GM12878 (cell line): ENCODE measurements around the gene CCDC182. TPM values are rescaled to one million over a fixed set of nuclear protein-coding genes. Genes with fewer than 3 reads are reported as not detected.

Experiments
- ATAC-seq: fragments of 200-7000 bp; cut with Tn5 transposase; 3 replicates; pipeline ENCODE4 v1.9.1; 2020; ENCODE audit warnings: mild to moderate bottlenecking, moderate library complexity
- BruUV-seq: library from RNA; stranded (reverse); fragments of 400-500 nt; replicated peaks from 2 replicates; lab custom pipeline; 2021; lab: Mats Ljungman, UMichigan
- CTCF ChIA-PET: fragments of 300-600 bp; sonication (Branson Sonifier 250); formaldehyde crosslinking; extraction: SDS; loops from one replicate; lab custom pipeline; 2021; ENCODE audit warnings: inconsistent platforms; lab: Yijun Ruan, JAX
- POLR2A ChIA-PET: fragments of 350-600 bp; formaldehyde crosslinking; extraction: SDS; loops from one replicate; lab custom pipeline; 2021; ENCODE audit warnings: inconsistent platforms; lab: Charles Lee
- RAD21 ChIA-PET: fragments of 300-600 bp; sonication (Branson Sonifier 250); formaldehyde crosslinking; loops from one replicate; lab custom pipeline; 2023; ENCODE audit warnings: antibody characterized with exemption; ENCODE audit not compliant: unreplicated experiment; lab: Charles Lee
- SMC1A ChIA-PET: fragments of 300-600 bp; sonication (Branson Sonifier 250); formaldehyde crosslinking; loops from one replicate; lab custom pipeline; 2023; ENCODE audit not compliant: unreplicated experiment, uncharacterized antibody; lab: Charles Lee
- DNase-seq: peaks from one replicate; pipeline ENCODE4 v3.0.0-alpha.2; 2011; ENCODE audit warnings: low read depth, low spot score
- FAIRE-seq: peaks from 3 replicates; lab custom pipeline; 2011; peaks lifted over from hg19 to GRCh38; lab: Jason Lieb, UNC
- H2AFZ ChIP-seq: 2 replicates; pipeline ENCODE4 v1.6.0; 2011; ENCODE audit warnings: low read depth, low read length, control low read depth; ENCODE audit not compliant: control insufficient read depth
- H3K27ac ChIP-seq: 2 replicates; pipeline ENCODE4 v1.5.1; 2011; ENCODE audit warnings: control low read depth; ENCODE audit not compliant: control insufficient read depth, insufficient read depth
- H3K27me3 ChIP-seq, 2 experiments: replicated peaks in 1 of 2; 2 replicates each; pipeline versions ENCODE4 v1.6.0 to v1.6.1; 2011; ENCODE audit warnings: low read length in 1 of 2; ENCODE audit not compliant: control insufficient read depth in 2 of 2, insufficient read depth in 2 of 2
- H3K36me3 ChIP-seq, 2 experiments: 2 replicates each; pipeline ENCODE4 v1.5.1; 2011; ENCODE audit warnings: low read length in 1 of 2; ENCODE audit not compliant: control insufficient read depth in 2 of 2, insufficient read depth in 2 of 2
- H3K4me1 ChIP-seq: 2 replicates; pipeline ENCODE4 v1.6.1; 2011; ENCODE audit warnings: mild to moderate bottlenecking, low read length, moderate library complexity, mixed read lengths; ENCODE audit not compliant: control insufficient read depth, insufficient read depth
- H3K4me2 ChIP-seq: 2 replicates; pipeline ENCODE4 v1.6.0; 2011; ENCODE audit warnings: control low read depth; ENCODE audit not compliant: control insufficient read depth, insufficient read depth
- H3K4me3 ChIP-seq: fragments of 200-600 bp; sonication (generic); 2 replicates; pipeline ENCODE4 v1.5.1; 2016
- H3K79me2 ChIP-seq: 2 replicates; pipeline ENCODE4 v1.6.0; 2011; ENCODE audit warnings: low read length; ENCODE audit not compliant: control insufficient read depth, insufficient read depth
- H3K9ac ChIP-seq: 2 replicates; pipeline ENCODE4 v1.8.0; 2011; ENCODE audit warnings: low read length, control low read depth, mixed read lengths; ENCODE audit not compliant: control insufficient read depth, insufficient read depth
- H3K9me3 ChIP-seq: replicated peaks from 3 replicates; pipeline ENCODE4 v1.5.1; 2011; ENCODE audit warnings: mild to moderate bottlenecking, low read length; ENCODE audit not compliant: control insufficient read depth, insufficient read depth
- H4K20me1 ChIP-seq: 2 replicates; pipeline ENCODE4 v1.6.0; 2011; ENCODE audit not compliant: control insufficient read depth, insufficient read depth
- POLR2AphosphoS2 ChIP-seq: IDR thresholded peaks from 2 replicates; pipeline ENCODE4 v1.6.1; 2011; ENCODE audit warnings: low read depth, mild to moderate bottlenecking, low read length, improper control_type of control experiment, moderate library complexity
- YY1 ChIP-seq: IDR thresholded peaks from 2 replicates; pipeline ENCODE4 v1.6.1; 2011; ENCODE audit warnings: low read depth, mild to moderate bottlenecking, low read length
- WGBS: methylation state at CpG from one replicate; pipeline ENCODE4 v1.1.6; 2016; ENCODE audit warnings: low lambda C conversion rate; ENCODE audit not compliant: insufficient replicate concordance, insufficient coverage; ENCODE audit errors: missing lambda C conversion rate; 5-methylcytosine and 5-hydroxymethylcytosine counted together
- in situ Hi-C: fragments of 300-500 bp; cut with MboI; formaldehyde crosslinking; loops from 9 replicates; pipeline ENCODE4 v1.14.3; 2018; ENCODE audit warnings: mixed read lengths
- intact Hi-C: fragments of 100-400 bp; cut with micrococcal nuclease; formaldehyde crosslinking; loops from one replicate; pipeline ENCODE4 v1.14.2; 2022; ENCODE audit not compliant: unreplicated experiment
- polyA plus RNA-seq, 11 experiments: library from polyadenylated mRNA; depleted of rRNA in 4 of 11; unstranded in 6 of 11; stranded (reverse) in 5 of 11; fragments of >200 nt; fragmentation: Nextera tagmentation in 4 of 11; fragmentation: Illumina TruSeq in 1 of 11; extraction: Ambion mirVana in 4 of 11; extraction: Trizol in 1 of 11; gene quantifications; 1 replicate in 1 of 11; 2 replicates in 10 of 11; pipeline versions ENCODE4 v1.2.1 to v1.2.3, GENCODE V29; 2011 to 2016; ENCODE audit warnings: inconsistent platforms in 2 of 11, missing spikeins in 2 of 11, low read depth in 1 of 11
- total RNA-seq, 4 experiments: library from RNA; depleted of rRNA in 3 of 4; stranded (reverse); fragments of >200 nt in 3 of 4; fragmentation: Illumina TruSeq in 1 of 4; extraction: Trizol in 1 of 4; gene quantifications; 2 replicates each; pipeline versions ENCODE4 v1.2.1 to v1.2.3, GENCODE V29; 2013 to 2021
- TF ChIP-seq, protein P1 (sequence below): IDR thresholded peaks from 2 replicates; pipeline ENCODE4 v1.6.1; 2011; ENCODE audit warnings: borderline replicate concordance, low read depth, mild to moderate bottlenecking, moderate library complexity, mixed read lengths, low read length; ENCODE audit not compliant: insufficient read depth; ENCODE audit errors: extremely low read length
- TF ChIP-seq, protein P2 (sequence below): IDR thresholded peaks from 2 replicates; pipeline ENCODE4 v1.6.1; 2012; ENCODE audit warnings: mild to moderate bottlenecking, low read depth, low read length
- TF ChIP-seq, protein P3 (sequence below): fragments of 450-650 bp; IDR thresholded peaks from 2 replicates; pipeline ENCODE4 v1.6.1; 2018; ENCODE audit warnings: borderline replicate concordance, mild to moderate bottlenecking; ENCODE audit not compliant: partially characterized antibody

CCDC182 gene
- total and polyA plus RNA-seq, 10 of the 15 experiments (the other 5 are each of a cell fraction or from before 2014, with no cell fraction given), result not detected

DNA sequence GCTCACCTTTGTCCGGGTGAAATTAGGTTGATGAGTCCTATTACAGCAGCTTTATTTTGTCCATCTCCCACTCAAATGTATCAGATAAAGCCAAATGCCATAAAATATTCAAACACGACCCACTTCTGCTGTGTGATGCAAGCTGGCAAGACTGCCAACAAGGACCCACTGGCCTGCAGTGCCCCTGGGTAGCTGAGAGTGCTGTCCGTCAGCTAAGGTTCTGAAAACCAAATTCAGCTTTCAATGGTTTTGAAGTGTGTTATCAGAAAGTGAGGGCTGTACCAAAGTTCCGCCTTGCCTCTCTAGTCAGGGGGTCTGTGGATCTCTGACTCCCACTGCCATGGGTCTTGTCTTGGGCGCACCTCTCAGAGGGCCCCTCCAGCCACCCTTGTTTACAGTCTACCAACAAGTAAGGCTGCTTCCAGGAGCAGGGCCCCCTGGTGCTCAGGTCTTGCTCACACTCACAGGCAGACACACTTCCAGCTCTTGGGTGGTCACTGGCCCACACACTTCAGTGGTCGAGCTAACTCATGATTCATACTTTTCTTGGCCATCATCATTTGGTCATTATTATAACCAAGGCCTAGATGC lies 10.5 kb upstream of the CCDC182 start:
- ChIA-PET CTCF (no interaction called here), SMC1A (no interaction called here), RAD21 (no interaction called here), POLR2A (interaction anchor here (0.6 kb wide), 1 partner anchor 662 kb away, joined by 3 read pairs; no protein-coding TSS in a partner anchor)
- DNase-seq, result no peak
- WGBS, result 38% methylated on average over 6 of the region's 6 CpGs
- in situ Hi-C loops (no loop called here), intact Hi-C loops (no loop called here)
- no peak overlapping the region for H3K4me2 ChIP-seq
- no peaks in the 10 kb centered on the region for H3K36me3 ChIP-seq
- no peak overlapping the region for H3K4me3 ChIP-seq
- TF ChIP-seq, protein P1, sequence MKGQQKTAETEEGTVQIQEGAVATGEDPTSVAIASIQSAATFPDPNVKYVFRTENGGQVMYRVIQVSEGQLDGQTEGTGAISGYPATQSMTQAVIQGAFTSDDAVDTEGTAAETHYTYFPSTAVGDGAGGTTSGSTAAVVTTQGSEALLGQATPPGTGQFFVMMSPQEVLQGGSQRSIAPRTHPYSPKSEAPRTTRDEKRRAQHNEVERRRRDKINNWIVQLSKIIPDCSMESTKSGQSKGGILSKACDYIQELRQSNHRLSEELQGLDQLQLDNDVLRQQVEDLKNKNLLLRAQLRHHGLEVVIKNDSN, result no peak
- no peak for TF ChIP-seq POLR2AphosphoS2
- no peak for TF ChIP-seq YY1
- TF ChIP-seq, protein P2, sequence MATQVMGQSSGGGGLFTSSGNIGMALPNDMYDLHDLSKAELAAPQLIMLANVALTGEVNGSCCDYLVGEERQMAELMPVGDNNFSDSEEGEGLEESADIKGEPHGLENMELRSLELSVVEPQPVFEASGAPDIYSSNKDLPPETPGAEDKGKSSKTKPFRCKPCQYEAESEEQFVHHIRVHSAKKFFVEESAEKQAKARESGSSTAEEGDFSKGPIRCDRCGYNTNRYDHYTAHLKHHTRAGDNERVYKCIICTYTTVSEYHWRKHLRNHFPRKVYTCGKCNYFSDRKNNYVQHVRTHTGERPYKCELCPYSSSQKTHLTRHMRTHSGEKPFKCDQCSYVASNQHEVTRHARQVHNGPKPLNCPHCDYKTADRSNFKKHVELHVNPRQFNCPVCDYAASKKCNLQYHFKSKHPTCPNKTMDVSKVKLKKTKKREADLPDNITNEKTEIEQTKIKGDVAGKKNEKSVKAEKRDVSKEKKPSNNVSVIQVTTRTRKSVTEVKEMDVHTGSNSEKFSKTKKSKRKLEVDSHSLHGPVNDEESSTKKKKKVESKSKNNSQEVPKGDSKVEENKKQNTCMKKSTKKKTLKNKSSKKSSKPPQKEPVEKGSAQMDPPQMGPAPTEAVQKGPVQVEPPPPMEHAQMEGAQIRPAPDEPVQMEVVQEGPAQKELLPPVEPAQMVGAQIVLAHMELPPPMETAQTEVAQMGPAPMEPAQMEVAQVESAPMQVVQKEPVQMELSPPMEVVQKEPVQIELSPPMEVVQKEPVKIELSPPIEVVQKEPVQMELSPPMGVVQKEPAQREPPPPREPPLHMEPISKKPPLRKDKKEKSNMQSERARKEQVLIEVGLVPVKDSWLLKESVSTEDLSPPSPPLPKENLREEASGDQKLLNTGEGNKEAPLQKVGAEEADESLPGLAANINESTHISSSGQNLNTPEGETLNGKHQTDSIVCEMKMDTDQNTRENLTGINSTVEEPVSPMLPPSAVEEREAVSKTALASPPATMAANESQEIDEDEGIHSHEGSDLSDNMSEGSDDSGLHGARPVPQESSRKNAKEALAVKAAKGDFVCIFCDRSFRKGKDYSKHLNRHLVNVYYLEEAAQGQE, result peak; percentile 76
- TF ChIP-seq, protein P3, sequence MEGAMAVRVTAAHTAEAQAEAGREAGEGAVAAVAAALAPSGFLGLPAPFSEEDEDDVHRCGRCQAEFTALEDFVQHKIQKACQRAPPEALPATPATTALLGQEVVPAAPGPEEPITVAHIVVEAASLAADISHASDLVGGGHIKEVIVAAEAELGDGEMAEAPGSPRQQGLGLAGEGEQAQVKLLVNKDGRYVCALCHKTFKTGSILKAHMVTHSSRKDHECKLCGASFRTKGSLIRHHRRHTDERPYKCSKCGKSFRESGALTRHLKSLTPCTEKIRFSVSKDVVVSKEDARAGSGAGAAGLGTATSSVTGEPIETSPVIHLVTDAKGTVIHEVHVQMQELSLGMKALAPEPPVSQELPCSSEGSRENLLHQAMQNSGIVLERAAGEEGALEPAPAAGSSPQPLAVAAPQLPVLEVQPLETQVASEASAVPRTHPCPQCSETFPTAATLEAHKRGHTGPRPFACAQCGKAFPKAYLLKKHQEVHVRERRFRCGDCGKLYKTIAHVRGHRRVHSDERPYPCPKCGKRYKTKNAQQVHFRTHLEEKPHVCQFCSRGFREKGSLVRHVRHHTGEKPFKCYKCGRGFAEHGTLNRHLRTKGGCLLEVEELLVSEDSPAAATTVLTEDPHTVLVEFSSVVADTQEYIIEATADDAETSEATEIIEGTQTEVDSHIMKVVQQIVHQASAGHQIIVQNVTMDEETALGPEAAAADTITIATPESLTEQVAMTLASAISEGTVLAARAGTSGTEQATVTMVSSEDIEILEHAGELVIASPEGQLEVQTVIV, result no peak
- H3K79me2 ChIP-seq, result no peaks in the 10 kb centered on the region
- no peak overlapping the region for H3K9ac ChIP-seq
- BruUV-seq, result no TSS peak
- no peak for ATAC-seq
- no peaks in the 10 kb centered on the region for H3K4me1 ChIP-seq
- no peak overlapping the region for H3K27ac ChIP-seq
- H3K27me3 ChIP-seq, result no peaks in the 10 kb centered on the region; a peak in 1 of 4 replicates
- H3K9me3 ChIP-seq, result no peaks in the 10 kb centered on the region
- H4K20me1 ChIP-seq, result no peaks in the 10 kb centered on the region
- H2AFZ ChIP-seq, result no peak overlapping the region
- FAIRE-seq, result no peak
